NCI-H82 treated with DMSO at 0.1 percent for 48 hours (cell line): ENCODE data around the gene IGF1R.

Source experiments
- DNase-seq: peaks from one replicate; lab custom pipeline; 2025; ENCODE audit not compliant: unreplicated experiment; lab: John Stamatoyannopoulos, UW

The IGF1R gene

DNA sequence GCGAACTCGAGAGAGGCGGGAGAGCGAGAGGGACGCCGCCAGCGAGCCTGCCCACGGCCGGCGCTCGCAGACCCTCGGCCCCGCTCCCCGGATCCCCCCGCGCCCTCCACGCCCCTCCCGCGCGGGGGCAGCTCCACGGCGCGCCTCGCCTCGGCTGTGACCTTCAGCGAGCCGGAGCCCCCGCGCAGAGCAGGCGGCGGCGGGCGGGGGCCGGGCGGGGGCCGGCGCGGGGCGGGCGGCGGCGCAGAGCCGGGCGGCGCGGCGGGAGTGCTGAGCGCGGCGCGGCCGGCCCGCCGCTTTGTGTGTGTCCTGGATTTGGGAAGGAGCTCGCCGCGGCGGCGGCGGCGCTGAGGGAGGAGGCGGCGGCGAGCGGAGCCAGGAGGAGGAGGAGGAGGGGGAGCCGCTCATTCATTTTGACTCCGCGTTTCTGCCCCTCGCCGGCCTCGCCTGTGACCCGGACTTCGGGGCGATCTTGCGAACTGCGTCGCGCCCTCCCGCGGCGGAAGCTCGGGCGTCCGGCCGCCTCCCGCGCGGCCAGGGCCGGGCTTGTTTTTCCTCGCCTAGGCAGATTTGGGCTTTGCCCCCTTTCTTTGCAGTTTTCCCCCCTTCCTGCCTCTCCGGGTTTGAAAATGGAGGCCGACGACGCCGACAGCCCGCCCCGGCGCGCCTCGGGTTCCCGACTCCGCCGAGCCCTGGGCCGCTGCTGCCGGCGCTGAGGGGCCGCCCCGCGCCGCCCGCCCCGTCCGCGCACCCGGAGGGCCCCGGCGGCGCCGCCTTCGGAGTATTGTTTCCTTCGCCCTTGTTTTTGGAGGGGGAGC, 524 bp downstream of the IGF1R start:
- no peak for DNase-seq

DNA sequence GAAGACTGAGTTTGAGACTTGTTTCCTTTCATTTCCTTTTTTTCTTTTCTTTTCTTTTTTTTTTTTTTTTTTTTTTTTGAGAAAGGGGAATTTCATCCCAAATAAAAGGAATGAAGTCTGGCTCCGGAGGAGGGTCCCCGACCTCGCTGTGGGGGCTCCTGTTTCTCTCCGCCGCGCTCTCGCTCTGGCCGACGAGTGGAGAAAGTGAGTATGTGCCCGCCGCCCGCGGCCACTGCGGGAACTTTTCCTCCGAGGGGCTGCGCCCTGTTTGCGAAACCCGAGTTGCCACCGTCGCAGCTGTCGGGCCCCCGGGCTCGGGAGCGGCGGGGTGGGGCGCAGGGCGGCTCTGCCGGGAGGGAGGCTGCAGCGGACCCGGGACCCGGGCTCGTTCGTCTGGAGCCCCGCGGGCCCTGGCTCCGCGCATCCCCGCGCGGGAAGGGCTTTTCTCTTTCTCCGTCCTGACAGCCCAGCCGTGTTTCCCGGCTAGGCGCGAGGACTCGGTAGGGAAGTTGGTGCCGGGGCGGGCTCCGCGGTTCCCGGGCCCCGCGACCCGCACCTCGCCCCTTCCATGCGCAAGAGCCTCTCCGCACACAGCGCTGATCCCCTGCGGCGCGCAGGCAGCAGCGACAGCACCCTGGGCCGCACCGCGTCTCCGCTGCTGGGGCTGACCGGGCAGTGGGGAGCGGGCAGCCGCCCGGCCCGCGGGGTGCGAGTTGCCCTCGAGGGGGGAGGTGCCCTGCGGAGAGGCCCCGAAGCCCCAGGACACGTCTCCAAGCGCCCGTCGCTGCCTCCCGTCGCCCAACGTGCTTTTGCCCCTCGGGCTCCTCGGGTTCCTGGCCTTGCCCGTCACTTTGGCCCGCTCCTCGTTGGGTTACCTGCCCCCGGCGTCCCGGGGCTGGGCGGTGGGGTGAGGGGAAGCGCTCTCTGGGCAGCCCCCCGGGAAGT, 1.4 kb downstream of the IGF1R start:
- no peak for DNase-seq

DNA sequence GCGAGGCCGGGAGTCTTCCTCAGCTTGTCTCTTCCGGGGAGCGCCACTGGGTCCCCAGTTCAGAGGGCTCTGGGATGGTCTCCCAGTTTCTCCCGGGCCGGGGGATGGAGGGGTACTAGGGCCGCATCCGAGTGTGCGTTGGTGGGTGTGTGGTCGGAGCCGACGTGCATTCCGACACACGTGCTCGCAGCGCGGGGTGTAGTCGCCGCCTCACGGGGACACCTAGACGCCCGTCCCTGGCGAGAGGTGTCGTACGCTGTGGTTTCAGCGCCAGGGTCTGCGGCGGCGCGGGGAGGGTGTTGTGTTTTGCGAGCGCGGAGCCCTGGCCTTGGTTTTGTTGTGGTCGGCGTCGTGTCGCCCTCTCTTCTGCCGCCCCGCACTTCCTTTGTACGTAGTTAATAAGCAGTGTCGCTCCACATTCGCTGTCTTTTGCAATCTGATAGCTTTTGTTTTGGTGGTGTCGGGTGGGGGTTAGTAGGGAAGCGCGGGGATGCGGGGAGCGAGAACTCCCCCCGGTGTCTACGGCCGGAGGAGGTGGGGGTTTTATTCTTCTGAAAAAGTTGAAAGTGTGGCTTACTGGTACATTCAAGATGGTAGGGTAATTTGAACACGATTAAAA, 2.2 kb downstream of the IGF1R start:
- no peak for DNase-seq

DNA sequence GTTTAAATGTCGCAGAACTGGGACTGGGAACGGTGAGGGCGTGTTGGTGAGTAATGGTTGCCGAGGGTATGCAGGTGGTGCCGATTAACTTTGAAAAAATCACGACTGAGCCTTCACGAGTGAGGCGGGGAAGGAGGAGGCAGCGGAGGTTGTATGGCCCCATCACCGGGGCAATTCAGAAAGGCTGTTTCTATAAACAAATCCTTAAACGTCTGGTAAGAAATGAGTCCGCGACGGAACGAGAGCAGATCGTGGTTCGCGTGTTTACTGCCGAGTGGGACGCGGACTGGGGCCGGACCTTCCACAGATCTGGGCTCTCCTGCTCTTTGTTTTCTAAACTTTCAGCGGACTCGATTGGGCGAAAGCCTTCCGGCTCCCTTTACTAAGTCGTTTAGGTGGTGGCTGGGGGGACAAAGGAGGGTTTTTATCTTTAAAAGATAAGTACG, 2.7 kb downstream of the IGF1R start:
- no peak for DNase-seq

DNA sequence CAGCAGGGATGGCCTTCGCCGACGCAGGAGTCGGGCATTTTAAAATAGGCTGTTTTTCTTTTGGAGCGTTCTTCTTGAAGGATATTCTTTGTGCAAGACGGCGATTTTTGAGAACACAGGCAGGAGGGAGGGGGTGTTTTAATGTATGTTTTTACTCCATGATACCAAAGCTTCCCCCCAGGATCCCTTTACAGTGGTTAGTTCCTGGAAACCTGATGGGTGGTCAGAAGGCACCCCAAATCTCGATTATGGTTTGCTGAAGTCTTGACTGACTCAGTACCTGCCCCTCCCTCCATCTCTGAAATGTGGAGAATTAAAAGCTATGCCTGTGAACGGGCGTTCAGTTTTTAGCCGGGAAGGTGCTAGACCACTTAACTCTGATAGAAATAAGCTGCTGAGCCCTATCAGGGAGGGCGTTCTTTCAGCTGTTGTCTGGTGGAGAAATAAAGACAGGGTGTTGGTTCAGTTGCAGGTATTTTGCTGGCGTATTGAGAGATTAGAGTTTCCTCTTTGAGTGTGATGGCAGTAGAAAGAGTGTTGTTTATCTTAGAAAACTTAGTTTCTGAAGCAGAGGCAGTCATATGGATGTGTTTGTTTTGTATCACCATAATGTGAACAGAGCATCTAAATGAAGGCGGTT, 3.4 kb downstream of the IGF1R start:
- peak; percentile 25 for DNase-seq

DNA sequence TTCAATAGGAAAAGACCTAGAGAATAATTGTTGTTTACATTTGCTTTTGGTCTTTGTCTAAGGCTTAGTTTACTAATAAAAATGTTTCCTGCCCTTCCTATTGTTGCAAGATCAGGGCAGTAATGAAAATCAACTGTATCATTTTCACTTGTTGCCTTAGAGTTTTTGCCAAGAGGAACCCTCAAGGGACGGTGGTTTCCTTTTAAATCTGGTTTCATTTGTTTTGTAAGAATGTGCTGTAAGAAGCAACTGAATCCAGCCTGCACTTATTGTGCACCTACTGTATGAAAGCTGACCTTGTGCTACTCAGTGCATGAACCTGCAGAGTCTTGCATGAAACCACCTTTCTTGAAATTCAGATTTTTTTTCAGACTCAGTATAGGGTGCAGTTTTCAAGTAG, 5.3 kb downstream of the IGF1R start:
- DNase-seq = no peak

DNA sequence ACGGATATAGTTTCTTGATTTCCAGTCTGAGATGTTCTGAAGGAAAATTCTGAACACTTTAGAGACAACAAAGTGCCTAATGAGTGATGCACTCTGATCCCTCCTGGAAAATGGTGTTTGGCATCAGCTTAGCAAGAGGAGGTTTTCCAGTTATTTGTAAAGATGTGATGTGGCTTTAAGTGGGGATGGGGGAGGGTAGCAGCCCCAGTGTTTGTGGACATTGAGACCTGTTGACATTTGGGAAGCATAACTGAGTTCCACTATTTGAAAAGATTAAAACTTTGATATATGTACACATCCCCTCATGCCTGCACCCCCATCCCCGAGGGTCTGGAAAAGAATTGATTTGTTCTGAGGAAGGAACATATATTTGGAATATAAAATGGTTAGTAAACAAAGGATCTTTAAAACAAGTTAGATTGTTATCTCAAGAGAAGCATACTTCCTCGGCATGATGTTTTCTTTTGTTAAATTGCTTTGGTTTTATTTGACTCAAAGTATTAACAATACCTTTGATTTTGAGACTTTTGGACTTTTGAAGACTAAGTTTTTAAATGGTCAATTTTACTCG, 6.5 kb downstream of the IGF1R start:
- DNase-seq = no peak

DNA sequence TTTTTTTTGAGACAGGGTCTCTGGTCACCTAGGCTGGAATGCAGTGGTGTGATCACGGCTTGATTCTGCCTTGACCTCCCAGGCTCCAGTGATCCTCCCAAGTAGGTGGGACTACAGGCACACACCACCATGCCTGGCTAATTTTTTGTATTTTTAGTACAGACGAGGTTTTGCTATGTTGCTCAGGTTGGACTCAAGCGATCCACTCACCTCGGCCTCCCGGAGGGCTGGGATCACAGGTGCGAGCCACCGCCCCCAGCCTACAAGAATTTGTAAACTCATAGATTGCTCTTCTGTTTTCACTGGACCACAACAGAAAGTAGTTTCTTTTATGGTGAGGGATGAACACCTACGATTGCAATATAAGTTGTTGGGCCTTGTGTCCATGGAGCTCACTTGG, 7.4 kb downstream of the IGF1R start:
- DNase-seq = no peak

DNA sequence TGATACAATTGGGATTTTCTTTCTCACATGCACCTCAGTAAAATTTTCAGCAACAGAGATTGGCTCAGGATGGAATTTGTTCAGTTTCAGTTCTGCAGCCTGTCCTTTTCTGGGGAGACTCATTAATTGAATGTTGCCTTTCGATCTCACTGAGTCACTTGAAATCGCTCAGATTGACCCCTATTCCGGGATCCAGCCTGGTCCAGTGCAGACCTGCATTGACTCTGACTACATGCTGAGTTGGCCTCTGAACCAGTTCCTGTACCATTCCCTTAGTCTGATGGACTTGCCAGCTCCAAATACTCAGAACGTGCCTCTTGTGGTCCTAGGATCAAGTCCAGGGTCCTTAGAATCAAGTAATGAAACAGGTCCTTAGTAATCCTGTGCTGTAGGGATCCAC, 9.4 kb downstream of the IGF1R start:
- no peak for DNase-seq

DNA sequence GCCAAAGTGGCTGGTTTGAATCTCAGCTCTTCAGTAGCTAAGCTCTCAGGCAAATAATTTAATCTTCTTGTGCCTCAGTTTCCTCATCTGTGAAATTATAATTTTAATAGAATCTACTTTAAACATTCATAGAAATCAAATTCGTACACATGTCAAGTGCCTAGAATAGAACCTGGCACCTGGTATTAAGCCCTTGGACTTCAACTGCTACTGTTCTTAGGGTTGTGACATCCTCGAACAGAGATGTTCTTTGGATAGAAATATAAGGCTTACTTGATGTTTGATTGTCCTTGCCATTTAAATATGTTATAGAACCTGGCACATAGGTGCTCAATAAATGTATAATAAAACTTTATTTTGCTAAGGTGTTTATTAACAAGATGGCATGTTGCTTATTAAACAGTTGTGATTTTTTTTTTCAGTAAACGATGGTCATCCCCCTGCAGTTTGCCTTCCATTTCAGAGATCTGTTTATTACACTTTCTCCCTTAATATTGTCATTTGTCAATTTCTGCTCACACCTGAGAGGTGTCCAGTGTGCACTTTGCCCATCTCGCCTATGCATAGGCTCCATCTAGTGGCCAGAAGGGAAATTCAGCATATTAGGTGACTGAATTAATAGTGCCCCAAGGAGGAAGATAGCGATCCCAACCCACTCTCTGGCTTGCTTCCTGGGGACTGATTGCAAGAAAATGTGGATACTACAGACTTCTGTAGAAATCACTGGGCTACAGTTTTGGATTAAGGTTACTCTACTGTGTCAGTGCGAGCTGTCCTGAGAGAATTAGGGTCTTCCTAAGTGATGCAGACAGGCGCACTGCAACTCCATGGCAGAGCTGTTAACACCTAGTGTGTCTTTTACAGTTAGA, 10.7 kb downstream of the IGF1R start:
- peak; percentile 38 for DNase-seq

DNA sequence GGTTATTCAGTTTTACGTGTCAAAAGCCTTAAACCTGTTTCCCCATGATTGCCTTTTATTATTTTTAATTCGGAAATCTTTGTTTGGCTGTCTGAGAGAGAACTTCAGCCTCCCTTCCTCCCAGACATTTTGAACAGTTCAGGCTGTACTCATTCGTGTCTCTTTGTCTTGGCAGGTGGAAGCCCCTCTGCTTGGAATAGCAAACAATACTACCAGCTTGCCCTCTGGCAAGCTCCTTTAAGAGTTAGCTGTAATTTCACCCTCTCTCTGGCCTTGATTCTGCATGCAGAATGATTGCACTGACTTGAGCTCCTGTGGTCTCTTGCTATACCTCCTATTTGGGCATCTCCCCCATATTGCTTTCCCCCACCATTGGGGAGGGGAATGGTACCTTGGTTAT, 11.7 kb downstream of the IGF1R start:
- DNase-seq = no peak

DNA sequence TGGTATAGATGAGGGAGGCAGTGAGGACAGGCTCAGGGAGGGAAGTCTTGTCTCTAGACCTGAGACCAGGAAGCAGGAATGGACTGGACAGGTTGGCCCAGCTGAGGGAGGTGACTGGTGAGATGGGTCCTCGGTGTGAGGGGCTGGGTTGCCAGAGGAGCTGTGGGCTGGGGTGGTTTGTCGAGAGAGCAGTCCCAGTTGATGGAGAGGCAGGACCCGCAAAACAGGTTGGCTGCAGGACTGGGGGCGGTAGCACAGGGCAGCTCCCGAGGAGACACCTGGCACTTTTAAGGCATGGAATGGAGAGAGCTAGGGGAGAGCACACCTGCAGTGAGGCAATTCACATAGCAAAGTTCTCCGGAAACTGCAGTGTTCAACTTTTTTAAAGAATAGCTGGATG, 14.7 kb downstream of the IGF1R start:
- DNase-seq = no peak

DNA sequence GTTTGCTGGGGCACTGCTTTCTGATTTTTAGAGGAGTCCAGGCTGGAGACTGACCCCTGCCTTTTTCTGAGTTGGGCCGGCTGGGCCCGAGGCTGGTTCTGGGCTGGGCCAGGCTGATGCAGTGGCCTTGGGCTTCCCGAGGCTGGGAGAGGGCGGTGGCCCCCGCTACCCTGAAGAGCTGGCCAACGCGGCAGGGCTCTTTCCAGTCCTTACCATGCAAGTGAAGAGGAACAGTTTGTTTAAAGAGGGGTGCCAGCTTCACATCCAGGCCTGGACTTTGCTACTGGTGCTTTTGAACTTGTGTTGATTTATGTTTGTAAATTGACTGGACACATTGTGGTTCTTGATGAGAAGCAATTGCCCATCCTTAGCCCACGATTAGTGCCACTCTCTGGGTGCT, 15.3 kb downstream of the IGF1R start:
- no peak for DNase-seq

DNA sequence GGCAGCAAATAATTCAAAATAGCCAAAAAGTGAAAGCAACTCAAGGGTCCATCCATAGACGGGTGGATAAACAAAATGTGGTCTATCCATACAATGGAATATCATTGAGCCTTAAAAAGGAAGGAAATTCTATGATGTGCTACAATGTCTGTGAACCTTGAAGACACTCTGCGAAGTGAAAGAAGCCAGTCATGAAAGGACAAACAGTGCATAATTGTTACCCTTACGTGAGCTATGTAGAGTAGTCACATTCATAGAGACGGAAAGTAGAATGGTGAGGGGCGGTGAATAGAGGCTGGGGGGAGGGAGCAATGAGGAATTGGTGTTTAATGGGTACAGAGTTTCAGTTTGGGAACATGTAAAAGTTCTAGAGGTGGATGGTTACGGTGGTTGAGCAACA, 18.1 kb downstream of the IGF1R start:
- no peak for DNase-seq

DNA sequence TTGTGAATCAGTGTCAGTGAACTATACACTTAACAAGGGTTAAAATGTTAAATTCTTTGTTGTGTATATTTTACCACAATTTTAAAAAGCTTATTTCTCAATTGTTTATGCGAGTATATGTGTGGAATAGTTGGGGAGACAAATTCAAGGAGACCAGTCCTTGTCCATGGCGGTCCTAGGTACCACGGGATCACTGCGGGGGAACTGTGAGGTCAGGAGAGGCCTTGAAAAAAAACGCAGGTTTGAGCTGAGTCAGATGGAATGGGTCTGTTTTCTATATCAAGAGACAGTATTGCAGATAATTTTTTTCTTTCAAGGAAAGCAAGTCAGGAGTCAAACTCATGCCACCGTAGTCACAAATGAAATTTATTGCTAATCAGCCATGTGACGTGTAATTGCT, 18.5 kb downstream of the IGF1R start:
- no peak for DNase-seq

DNA sequence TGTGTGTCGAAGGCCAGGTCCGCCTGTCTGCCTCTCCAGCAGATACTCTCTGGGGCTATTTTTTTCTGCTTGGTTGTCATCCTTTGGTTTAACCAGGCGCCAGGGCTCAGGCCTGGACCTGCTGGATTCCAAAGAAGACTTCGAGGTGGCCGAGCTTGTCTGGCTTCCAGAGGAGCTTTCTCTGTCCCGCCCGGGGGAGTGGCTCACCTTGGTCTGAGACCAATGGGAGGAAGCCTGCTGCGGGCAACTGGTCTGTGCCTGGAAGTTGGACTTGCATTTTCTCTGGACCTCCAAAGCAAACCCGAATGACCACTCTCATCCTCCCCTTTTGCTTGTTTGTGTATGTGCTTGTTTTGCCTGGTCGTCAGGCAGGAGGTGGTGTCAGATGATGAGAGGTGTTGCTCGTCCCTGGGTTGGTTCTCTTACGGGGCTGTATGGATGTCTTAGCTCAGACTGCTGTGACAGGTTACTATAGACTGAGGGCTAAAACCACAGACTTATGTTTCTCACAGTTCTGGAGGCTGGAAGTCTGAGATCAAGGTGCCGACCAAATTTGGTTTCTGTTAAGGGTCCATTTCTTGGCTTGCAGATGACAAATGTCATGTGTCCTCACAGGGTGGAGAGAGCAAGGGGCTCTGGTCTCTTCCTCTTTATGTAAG, 19.3 kb downstream of the IGF1R start:
- DNase-seq = no peak

DNA sequence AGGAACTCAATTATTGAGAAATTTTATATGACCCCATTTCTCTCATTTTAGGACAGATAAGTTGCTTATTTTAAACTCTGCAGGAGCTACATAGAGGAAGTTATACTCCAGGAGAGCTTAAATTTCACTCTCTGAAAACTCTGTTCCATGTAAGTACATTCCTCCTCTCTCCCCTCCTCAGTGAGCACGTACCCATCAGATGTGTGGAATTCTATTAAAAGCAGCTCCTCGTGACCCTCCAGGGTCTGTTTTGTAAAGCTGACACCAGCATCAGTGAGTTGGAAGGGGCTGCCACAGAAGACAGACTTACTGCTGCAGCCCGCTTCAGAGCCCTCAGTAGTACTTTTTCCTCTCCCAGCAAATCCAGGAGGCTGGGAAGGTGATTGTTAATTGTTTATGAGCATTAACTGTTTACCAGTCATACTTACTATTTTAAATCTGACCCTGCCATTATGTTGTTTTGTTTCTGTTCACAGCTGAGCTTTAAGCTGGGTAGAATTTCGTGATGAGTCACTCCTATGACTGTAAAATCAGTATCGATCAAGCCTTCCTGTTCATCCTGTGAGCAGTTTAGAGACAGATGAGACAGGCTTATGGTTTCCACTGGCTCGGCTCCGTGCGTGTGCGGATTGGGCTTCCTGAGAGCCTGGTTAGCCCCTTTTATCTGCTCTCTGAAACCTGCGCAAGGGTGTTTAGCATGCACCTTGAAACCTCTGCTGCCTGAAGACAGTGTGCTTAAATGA, 20.4 kb downstream of the IGF1R start:
- DNase-seq = no peak

DNA sequence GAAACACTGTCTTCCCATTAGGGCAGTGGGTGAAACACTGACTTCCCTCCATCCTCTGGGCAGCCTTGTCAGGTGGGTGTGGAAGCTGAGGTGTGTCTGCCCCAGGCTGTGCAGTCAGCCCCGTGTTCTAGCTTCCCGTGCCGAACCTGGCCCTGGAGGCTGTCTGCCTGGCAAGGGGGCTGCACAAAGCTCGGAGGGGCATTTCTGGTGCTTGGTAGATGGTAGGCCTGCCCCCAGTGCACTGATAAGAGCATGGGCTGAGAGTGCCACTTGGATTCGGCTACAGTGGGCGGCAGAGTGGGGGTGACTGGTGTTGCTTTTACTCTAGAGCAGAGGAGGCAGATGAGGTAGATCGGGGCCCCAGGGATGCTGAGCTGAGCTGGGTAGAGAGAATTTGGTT, 21.3 kb downstream of the IGF1R start:
- DNase-seq = no peak
